ENCODE data around the gene N4BP2L1.

GRCh38 chr13:32423592-32423991 lies 4.3 kb downstream of the N4BP2L1 start:
- TF ChIP-seq CTCF (IDR thresholded peaks at IDR 0.05) (no peak), EP300 (IDR thresholded peaks at IDR 0.05) (no peak)

Measured in stomach (tissue), 4 donors.